HEK293T (cell line): ENCODE results near the gene GRIN2A.

Experiments
- BHLHE40 ChIP-seq: fragments of 450-650 bp; IDR thresholded peaks from 2 replicates; pipeline ENCODE4 v1.6.1; 2016; ENCODE audit warnings: mild to moderate bottlenecking, moderate library complexity, borderline replicate concordance
- ELF4 ChIP-seq: fragments of 450-650 bp; IDR thresholded peaks from 2 replicates; pipeline ENCODE4 v1.6.1; 2017; ENCODE audit warnings: antibody characterized with exemption
- FOXM1 ChIP-seq: fragments of 450-650 bp; IDR thresholded peaks from 2 replicates; pipeline ENCODE4 v1.6.1; 2017; ENCODE audit warnings: mild to moderate bottlenecking, borderline replicate concordance
- HDGF ChIP-seq: fragments of 450-650 bp; IDR thresholded peaks from 2 replicates; pipeline ENCODE4 v1.6.1; 2017; ENCODE audit warnings: antibody characterized with exemption, borderline replicate concordance
- L3MBTL2 ChIP-seq: fragments of 450-650 bp; conservative IDR thresholded peaks from 2 replicates; pipeline ENCODE4 v1.6.1; 2016; ENCODE audit warnings: mild to moderate bottlenecking
- SP1 ChIP-seq: fragments of 450-650 bp; IDR thresholded peaks from 2 replicates; pipeline ENCODE4 v1.6.1; 2017

- no peak for TF ChIP-seq SP1
- no peak for TF ChIP-seq ELF4
- TF ChIP-seq L3MBTL2 = no peak
- TF ChIP-seq HDGF = no peak
- no peak for TF ChIP-seq FOXM1
- TF ChIP-seq BHLHE40 = no peak
Measured at GRCh38 chr16:9787717-9788116, 394.5 kb downstream of the GRIN2A start.
